ENCODE results near the gene RILPL1.

The RILPL1 gene

GRCh38 chr12:123491481-123491880, 42.0 kb downstream of the RILPL1 start:
- H3K36me3 ChIP-seq (replicated peaks), result no peaks in the 10 kb centered on the region

GRCh38 chr12:123491056-123491455, 42.5 kb downstream of the RILPL1 start:
- in situ Hi-C loops (cut with HindIII; ENCODE audit: low pct_ligation_motif_present, low sequenced_read_pairs), result no loop called here
- TF ChIP-seq CTCF (IDR thresholded peaks at IDR 0.05; ENCODE audit: low read depth, low read length, missing control alignments), result no peak
- Histone ChIP-seq H3K27me3 (replicated peaks) (no peaks in the 10 kb centered on the region), H3K36me3 (replicated peaks) (no peaks in the 10 kb centered on the region), H3K4me3 (ENCODE audit: low read depth, low read length) (no peak overlapping the region), H3K27ac (no peak overlapping the region)
- DNase-seq, result no peak

More at GRCh38 chr12:123491481-123491880, 42.0 kb downstream of the RILPL1 start:
- in situ Hi-C loops (cut with HindIII; ENCODE audit: low pct_ligation_motif_present, low sequenced_read_pairs), result no loop called here
- TF ChIP-seq CTCF (IDR thresholded peaks at IDR 0.05; ENCODE audit: low read depth, low read length, missing control alignments), result no peak
- Histone ChIP-seq H3K27me3 (replicated peaks) (no peaks in the 10 kb centered on the region), H3K4me3 (ENCODE audit: low read depth, low read length) (no peak overlapping the region), H3K27ac (no peak overlapping the region)
- no peak for DNase-seq

GRCh38 chr12:123490089-123490488, 43.4 kb downstream of the RILPL1 start:
- Histone ChIP-seq H3K4me3 (ENCODE audit: low read depth, low read length) (no peak overlapping the region), H3K36me3 (replicated peaks) (no peaks in the 10 kb centered on the region), H3K27ac (no peak overlapping the region), H3K27me3 (replicated peaks) (no peaks in the 10 kb centered on the region)
- in situ Hi-C loops (cut with HindIII; ENCODE audit: low pct_ligation_motif_present, low sequenced_read_pairs), result no loop called here
- DNase-seq, result no peak
- no peak for TF ChIP-seq CTCF (IDR thresholded peaks at IDR 0.05; ENCODE audit: low read depth, low read length, missing control alignments)

- no peak for DNase-seq
- no peak for TF ChIP-seq CTCF (IDR thresholded peaks at IDR 0.05; ENCODE audit: low read depth, low read length, missing control alignments)
- no peaks in the 10 kb centered on the region for H3K36me3 ChIP-seq (replicated peaks)
- no peak overlapping the region for H3K4me3 ChIP-seq (ENCODE audit: low read depth, low read length)
- H3K27me3 ChIP-seq (replicated peaks), result no peaks in the 10 kb centered on the region
- in situ Hi-C loops (cut with HindIII; ENCODE audit: low pct_ligation_motif_present, low sequenced_read_pairs), result no loop called here
- H3K27ac ChIP-seq, result no peak overlapping the region
Observed at GRCh38 chr12:123489580-123489979, 43.9 kb downstream of the RILPL1 start.

GRCh38 chr12:123488539-123489230, 44.8 kb downstream of the RILPL1 start:
- no peak overlapping the region for H3K4me3 ChIP-seq (ENCODE audit: low read depth, low read length)
- no peaks in the 10 kb centered on the region for H3K27me3 ChIP-seq (replicated peaks)
- H3K36me3 ChIP-seq (replicated peaks), result no peaks in the 10 kb centered on the region
- no peak for DNase-seq
- TF ChIP-seq CTCF (IDR thresholded peaks at IDR 0.05; ENCODE audit: low read depth, low read length, missing control alignments), result no peak
- in situ Hi-C loops (cut with HindIII; ENCODE audit: low pct_ligation_motif_present, low sequenced_read_pairs), result no loop called here
- H3K27ac ChIP-seq, result no peak overlapping the region

GRCh38 chr12:123487428-123487827, 46.1 kb downstream of the RILPL1 start:
- Histone ChIP-seq H3K27me3 (replicated peaks) (no peaks in the 10 kb centered on the region), H3K27ac (no peak overlapping the region), H3K4me3 (ENCODE audit: low read depth, low read length) (no peak overlapping the region), H3K36me3 (replicated peaks) (no peaks in the 10 kb centered on the region)
- in situ Hi-C loops (cut with HindIII; ENCODE audit: low pct_ligation_motif_present, low sequenced_read_pairs), result no loop called here
- no peak for DNase-seq
- TF ChIP-seq CTCF (IDR thresholded peaks at IDR 0.05; ENCODE audit: low read depth, low read length, missing control alignments), result no peak

Measured in brain microvascular endothelial cell (primary cell).